MM.1S (cell line): Measurements from ENCODE around the gene SGPL1.
A peak's percentile ranks its signal among the peaks of the same experiment; 100 is the strongest.

Experiments
- DNase-seq: peaks from one replicate; pipeline ENCODE4 v3.0.0-alpha.2; 2015
- H2AFZ ChIP-seq: fragments of 300-600 bp; sonication (generic); 2 replicates; pipeline ENCODE4 v1.6.0; 2016; ENCODE audit warnings: antibody characterized with exemption, low read length
- H3F3A ChIP-seq: fragments of 300-600 bp; sonication (generic); 2 replicates; pipeline ENCODE4 v1.6.1; 2016; ENCODE audit warnings: mild to moderate bottlenecking, antibody characterized with exemption, low read length, moderate library complexity, mixed read lengths; ENCODE audit not compliant: insufficient read depth
- H3K27ac ChIP-seq: fragments of 300-600 bp; sonication (generic); 2 replicates; pipeline ENCODE4 v1.5.1; 2016; ENCODE audit warnings: mild to moderate bottlenecking, low read length
- H3K27me3 ChIP-seq: fragments of 300-600 bp; sonication (generic); replicated peaks from 2 replicates; pipeline ENCODE4 v1.6.0; 2016; ENCODE audit warnings: low read length; ENCODE audit not compliant: insufficient read depth
- H3K36me3 ChIP-seq: fragments of 300-600 bp; sonication (generic); replicated peaks from 2 replicates; pipeline ENCODE4 v1.6.1; 2016; ENCODE audit warnings: mild to moderate bottlenecking, low read length, mixed read lengths; ENCODE audit not compliant: insufficient read depth
- H3K4me1 ChIP-seq: fragments of 300-600 bp; sonication (generic); 2 replicates; pipeline ENCODE4 v1.6.1; 2016; ENCODE audit warnings: low read length, mixed read lengths
- H3K4me2 ChIP-seq: fragments of 300-600 bp; sonication (generic); 2 replicates; pipeline ENCODE4 v1.6.0; 2016; ENCODE audit warnings: low read depth, low read length
- H3K4me3 ChIP-seq: fragments of 300-600 bp; sonication (generic); 2 replicates; pipeline ENCODE4 v1.5.1; 2016; ENCODE audit warnings: low read length, mixed read lengths
- H3K79me2 ChIP-seq: fragments of 300-600 bp; sonication (generic); 2 replicates; pipeline ENCODE4 v1.6.1; 2016; ENCODE audit warnings: mixed run types, low read length, mixed read lengths
- H3K9ac ChIP-seq: fragments of 300-600 bp; sonication (generic); 2 replicates; pipeline ENCODE4 v1.6.1; 2016; ENCODE audit warnings: low read length, mixed read lengths
- H3K9me2 ChIP-seq: fragments of 300-600 bp; sonication (generic); replicated peaks from 2 replicates; pipeline ENCODE4 v1.6.1; 2016; ENCODE audit warnings: mild to moderate bottlenecking, low read length, mixed read lengths; ENCODE audit not compliant: insufficient read depth
- H3K9me3 ChIP-seq: fragments of 300-600 bp; sonication (generic); replicated peaks from 2 replicates; pipeline ENCODE4 v1.6.1; 2016; ENCODE audit warnings: mild to moderate bottlenecking, low read length, mixed read lengths; ENCODE audit not compliant: insufficient read depth
- H4K20me1 ChIP-seq: fragments of 300-600 bp; sonication (generic); 2 replicates; pipeline ENCODE4 v1.6.1; 2016; ENCODE audit warnings: mild to moderate bottlenecking, low read length, moderate library complexity, mixed read lengths; ENCODE audit not compliant: insufficient read depth
- EZH2 ChIP-seq: fragments of 300-600 bp; sonication (generic); optimal IDR thresholded peaks from 2 replicates; pipeline ENCODE3; 2017; ENCODE audit warnings: low read depth, mild to moderate bottlenecking, antibody characterized with exemption, low read length, mixed read lengths
- EZH2phosphoT487 ChIP-seq: fragments of 300-600 bp; sonication (generic); IDR thresholded peaks from 2 replicates; pipeline ENCODE4 v1.6.1; 2018; ENCODE audit warnings: antibody characterized with exemption, low read length
- TF ChIP-seq, protein P1 (sequence below): fragments of 300-600 bp; sonication (generic); IDR thresholded peaks from 2 replicates; pipeline ENCODE4 v1.5.1; 2016; ENCODE audit warnings: antibody characterized with exemption, low read length, mixed read lengths

The SGPL1 gene

DNA sequence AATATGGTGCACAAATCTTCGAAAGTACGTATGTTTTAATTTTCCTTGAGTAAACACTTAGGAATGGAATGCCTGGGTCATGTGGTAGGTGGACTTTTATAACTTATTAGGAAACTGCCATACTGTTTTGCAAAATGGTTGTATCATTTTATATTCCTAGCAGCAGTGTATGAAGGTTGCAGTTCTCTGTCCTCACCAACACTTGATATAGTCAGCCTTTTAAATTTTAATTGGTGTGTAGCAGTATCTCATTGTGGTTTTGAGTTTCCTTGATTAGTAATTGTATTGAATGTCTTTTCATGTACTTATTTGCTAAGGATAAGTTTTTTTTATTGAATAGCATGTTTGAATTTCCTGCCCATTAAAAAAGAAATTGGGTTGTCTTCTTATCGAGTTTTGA, 73.5 kb downstream of the SGPL1 start:
- peak overlapping the region; percentile 90 for H3K4me2 ChIP-seq
- H3K9me3 ChIP-seq, result no peaks in the 10 kb centered on the region
- H3K4me1 ChIP-seq, result peaks cover 7% of the 10 kb centered on the region
- peak overlapping the region; percentile 87; the same call in 1 of the 2 replicates for H2AFZ ChIP-seq
- peaks cover 11% of the 10 kb centered on the region; the same call in 1 of the 2 replicates for H3F3A ChIP-seq
- TF ChIP-seq EZH2phosphoT487 (no peak), EZH2 (no peak)
- TF ChIP-seq, protein P1, sequence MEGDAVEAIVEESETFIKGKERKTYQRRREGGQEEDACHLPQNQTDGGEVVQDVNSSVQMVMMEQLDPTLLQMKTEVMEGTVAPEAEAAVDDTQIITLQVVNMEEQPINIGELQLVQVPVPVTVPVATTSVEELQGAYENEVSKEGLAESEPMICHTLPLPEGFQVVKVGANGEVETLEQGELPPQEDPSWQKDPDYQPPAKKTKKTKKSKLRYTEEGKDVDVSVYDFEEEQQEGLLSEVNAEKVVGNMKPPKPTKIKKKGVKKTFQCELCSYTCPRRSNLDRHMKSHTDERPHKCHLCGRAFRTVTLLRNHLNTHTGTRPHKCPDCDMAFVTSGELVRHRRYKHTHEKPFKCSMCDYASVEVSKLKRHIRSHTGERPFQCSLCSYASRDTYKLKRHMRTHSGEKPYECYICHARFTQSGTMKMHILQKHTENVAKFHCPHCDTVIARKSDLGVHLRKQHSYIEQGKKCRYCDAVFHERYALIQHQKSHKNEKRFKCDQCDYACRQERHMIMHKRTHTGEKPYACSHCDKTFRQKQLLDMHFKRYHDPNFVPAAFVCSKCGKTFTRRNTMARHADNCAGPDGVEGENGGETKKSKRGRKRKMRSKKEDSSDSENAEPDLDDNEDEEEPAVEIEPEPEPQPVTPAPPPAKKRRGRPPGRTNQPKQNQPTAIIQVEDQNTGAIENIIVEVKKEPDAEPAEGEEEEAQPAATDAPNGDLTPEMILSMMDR, result no peak
- H3K27ac ChIP-seq, result no peak overlapping the region
- no peaks in the 10 kb centered on the region for H3K36me3 ChIP-seq
- H4K20me1 ChIP-seq, result no peaks in the 10 kb centered on the region
- peak overlapping the region; percentile 72 for H3K4me3 ChIP-seq
- H3K79me2 ChIP-seq, result no peaks in the 10 kb centered on the region
- no peak overlapping the region for H3K9ac ChIP-seq
- no peaks in the 10 kb centered on the region for H3K27me3 ChIP-seq
- H3K9me2 ChIP-seq, result no peaks in the 10 kb centered on the region
- no peak for DNase-seq

DNA sequence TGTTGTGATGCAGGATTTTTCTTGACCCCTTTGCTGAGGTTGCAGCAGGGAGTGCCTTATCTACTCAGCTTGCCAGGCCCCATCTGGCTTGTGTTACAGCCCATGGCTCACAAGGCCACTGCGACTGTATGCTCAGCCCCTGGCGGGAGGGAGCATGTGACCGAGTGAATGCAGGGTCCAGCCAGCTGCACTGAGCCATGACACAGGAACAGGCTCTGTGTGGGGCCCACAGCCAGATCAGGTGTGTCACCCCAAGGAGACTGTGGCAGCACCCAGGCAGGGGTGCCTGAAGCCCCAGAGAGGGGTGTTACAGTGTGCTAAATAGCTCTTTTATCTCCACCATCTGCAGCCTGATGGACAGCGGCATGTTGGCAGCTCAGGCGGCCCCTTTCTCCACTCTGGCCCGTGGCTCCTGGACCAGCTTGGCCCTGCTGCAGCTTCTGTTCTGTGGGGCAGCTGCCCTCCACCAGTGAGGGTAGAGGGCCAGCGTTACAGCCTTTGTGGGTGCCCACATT, 75.2 kb downstream of the SGPL1 start:
- Histone ChIP-seq H3K9me2 (no peaks in the 10 kb centered on the region), H3F3A (peaks cover 11% of the 10 kb centered on the region; the same call in 1 of the 2 replicates), H3K4me3 (no peak overlapping the region), H3K27me3 (no peaks in the 10 kb centered on the region), H3K36me3 (no peaks in the 10 kb centered on the region), H3K4me2 (no peak overlapping the region), H4K20me1 (no peaks in the 10 kb centered on the region), H3K79me2 (no peaks in the 10 kb centered on the region), H3K27ac (no peak overlapping the region), H3K9ac (no peak overlapping the region), H3K9me3 (no peaks in the 10 kb centered on the region), H2AFZ (no peak overlapping the region), H3K4me1 (peaks cover 7% of the 10 kb centered on the region)
- TF ChIP-seq, protein P1, result no peak
- TF ChIP-seq EZH2 (no peak), EZH2phosphoT487 (no peak)
- no peak for DNase-seq

DNA sequence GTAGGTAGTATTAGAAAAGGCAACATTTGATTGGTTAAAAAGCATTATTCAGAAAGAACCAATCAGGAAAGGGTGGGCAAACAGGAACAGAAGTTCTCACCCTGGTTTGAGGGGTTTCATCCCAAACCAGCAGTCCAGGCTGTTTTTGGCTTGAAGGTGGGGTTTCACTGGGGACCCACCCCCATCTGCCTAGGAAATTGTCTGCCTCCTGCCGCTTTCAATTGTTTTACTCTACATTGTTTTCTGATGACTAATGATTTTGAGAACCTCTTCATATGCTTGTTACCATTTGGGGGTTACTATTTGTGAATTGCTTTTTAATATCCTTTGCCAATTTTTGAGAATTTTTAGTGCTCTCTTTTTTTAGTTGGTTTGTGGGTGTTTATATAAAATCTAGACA, 75.9 kb downstream of the SGPL1 start:
- TF ChIP-seq EZH2 (no peak), EZH2phosphoT487 (no peak)
- TF ChIP-seq, protein P1, result no peak
- no peak overlapping the region for H2AFZ ChIP-seq
- no peak overlapping the region for H3K27ac ChIP-seq
- DNase-seq, result no peak
- no peak overlapping the region for H3K4me2 ChIP-seq
- no peaks in the 10 kb centered on the region for H4K20me1 ChIP-seq
- no peaks in the 10 kb centered on the region for H3K79me2 ChIP-seq
- H3K4me1 ChIP-seq, result peaks cover 7% of the 10 kb centered on the region
- H3K9me3 ChIP-seq, result no peaks in the 10 kb centered on the region
- H3F3A ChIP-seq, result peaks cover 11% of the 10 kb centered on the region; the same call in 1 of the 2 replicates
- no peaks in the 10 kb centered on the region for H3K27me3 ChIP-seq
- H3K9ac ChIP-seq, result no peak overlapping the region
- no peaks in the 10 kb centered on the region for H3K36me3 ChIP-seq
- H3K9me2 ChIP-seq, result no peaks in the 10 kb centered on the region
- no peak overlapping the region for H3K4me3 ChIP-seq
